HCT116 (cell line): Measurements from ENCODE around the gene TNFRSF25. TPM values are rescaled to one million over a fixed set of nuclear protein-coding genes. Genes with fewer than 3 reads are reported as not detected.
A peak's percentile ranks its signal among the peaks of the same experiment; 100 is the strongest.

Experiments
- ATAC-seq: fragments of 200-7000 bp; cut with Tn5 transposase; 2 replicates; pipeline ENCODE4 v1.9.1; 2020; ENCODE audit warnings: mild to moderate bottlenecking, moderate library complexity
- BruUV-seq: library from RNA; stranded (reverse); fragments of 400-500 nt; replicated peaks from 2 replicates; lab custom pipeline; 2021; lab: Mats Ljungman, UMichigan
- CTCF ChIA-PET: fragments of 300-600 bp; sonication (Branson Sonifier 250); formaldehyde crosslinking; loops from one replicate; lab custom pipeline; 2021; ENCODE audit warnings: antibody characterized with exemption; lab: Charles Lee
- POLR2A ChIA-PET: fragments of 300-600, 350-600 bp; sonication (Branson Sonifier 250); formaldehyde crosslinking; loops from one replicate; lab custom pipeline; 2021; ENCODE audit warnings: antibody characterized with exemption; lab: Charles Lee
- RAD21 ChIA-PET, 2 experiments: fragments of 300-600 bp; sonication (Branson Sonifier 250); formaldehyde crosslinking; loops; one replicate each; lab custom pipeline; 2023; ENCODE audit warnings: low total read pairs in 2 of 2; ENCODE audit not compliant: uncharacterized antibody in 2 of 2, unreplicated experiment in 2 of 2, low non-redundant PET in 1 of 2; lab: Charles Lee
- DNase-seq: peaks from one replicate; pipeline ENCODE4 v3.0.0-alpha.2; 2010; ENCODE audit warnings: low read depth, low spot score
- H2AFZ ChIP-seq: fragments of 200-600 bp; shearing (Covaris generic), sonication (generic); 2 replicates; pipeline ENCODE4 v1.6.1; 2017; ENCODE audit warnings: low read depth, mixed run types, mixed read lengths, antibody characterized with exemption, low read length; ENCODE audit not compliant: poor library complexity, severe bottlenecking
- H3K27ac ChIP-seq: 2 replicates; pipeline ENCODE4 v1.5.1; 2012; ENCODE audit warnings: low read depth, low read length
- H3K27me3 ChIP-seq: fragments of 200-600 bp; sonication (generic); 2 replicates; pipeline ENCODE4 v1.6.1; 2016; ENCODE audit warnings: mixed run types, low read length, mixed read lengths; ENCODE audit not compliant: insufficient read depth
- H3K36me3 ChIP-seq, 2 experiments: fragments of 200-500 bp in 1 of 2; fragments of 200-600 bp in 1 of 2; sonication (Bioruptor generic) in 1 of 2; sonication (generic) in 1 of 2; 2 replicates each; pipeline versions ENCODE4 v1.5.1 to v1.6.1; 2014 to 2016; ENCODE audit warnings: low read length in 2 of 2, inconsistent platforms in 1 of 2, mixed read lengths in 1 of 2, mixed run types in 1 of 2; ENCODE audit not compliant: insufficient read depth in 2 of 2, control insufficient read depth in 1 of 2
- H3K4me1 ChIP-seq, 2 experiments: fragments of 200-600 bp in 1 of 2; sonication (generic) in 1 of 2; 2 replicates each; pipeline versions ENCODE4 v1.5.1 to v1.6.1; 2012 to 2017; ENCODE audit warnings: low read length in 2 of 2, inconsistent platforms in 1 of 2, mild to moderate bottlenecking in 1 of 2, mixed read lengths in 1 of 2, mixed run types in 1 of 2, moderate library complexity in 1 of 2; ENCODE audit not compliant: insufficient read depth in 2 of 2, control insufficient read depth in 1 of 2
- H3K4me2 ChIP-seq: fragments of 200-600 bp; sonication (generic); 2 replicates; pipeline ENCODE4 v1.6.1; 2017; ENCODE audit warnings: mixed run types, low read length, mixed read lengths
- H3K4me3 ChIP-seq, 2 experiments: fragments of 200-600 bp in 1 of 2; sonication (generic) in 1 of 2; replicated peaks in 1 of 2; 2 replicates each; pipeline ENCODE4 v1.5.1; 2011 to 2016; ENCODE audit warnings: low read length in 2 of 2, control low read depth in 1 of 2, low read depth in 1 of 2, mild to moderate bottlenecking in 1 of 2, mixed read lengths in 1 of 2, mixed run types in 1 of 2
- H3K79me2 ChIP-seq: fragments of 200-600 bp; sonication (generic); 2 replicates; pipeline ENCODE4 v1.6.1; 2017; ENCODE audit warnings: mild to moderate bottlenecking, mixed run types, low read length, moderate library complexity, mixed read lengths; ENCODE audit not compliant: insufficient read depth
- H3K9ac ChIP-seq: fragments of 200-600 bp; sonication (generic); 2 replicates; pipeline ENCODE4 v1.6.1; 2016; ENCODE audit warnings: low read length, mixed read lengths
- H3K9me2 ChIP-seq: fragments of 200-600 bp; sonication (generic), shearing (Covaris generic); 2 replicates; pipeline ENCODE4 v1.6.1; 2017; ENCODE audit warnings: mixed run types, mild to moderate bottlenecking, moderate library complexity; ENCODE audit not compliant: insufficient read depth
- H3K9me3 ChIP-seq, 2 experiments: fragments of 200-500 bp in 1 of 2; fragments of 200-600 bp in 1 of 2; sonication (Bioruptor generic) in 1 of 2; sonication (generic) in 1 of 2; 2 replicates each; pipeline ENCODE4 v1.6.1; 2014 to 2017; ENCODE audit warnings: low read length in 2 of 2, mixed read lengths in 2 of 2, inconsistent platforms in 1 of 2, low read depth in 1 of 2, mild to moderate bottlenecking in 1 of 2, mixed run types in 1 of 2, moderate library complexity in 1 of 2; ENCODE audit not compliant: control insufficient read depth in 1 of 2, insufficient read depth in 1 of 2
- H4K20me1 ChIP-seq: fragments of 200-600 bp; sonication (generic), shearing (Covaris generic); 2 replicates; pipeline ENCODE4 v1.6.1; 2017; ENCODE audit warnings: mixed run types, mild to moderate bottlenecking, moderate library complexity; ENCODE audit not compliant: insufficient read depth
- ATF3 ChIP-seq: IDR thresholded peaks from 2 replicates; pipeline ENCODE4 v1.6.1; 2012
- ELF1 ChIP-seq: IDR thresholded peaks from 2 replicates; pipeline ENCODE4 v1.6.1; 2012; ENCODE audit warnings: low read depth, borderline replicate concordance
- EZH2 ChIP-seq: fragments of 200-600 bp; sonication (generic); IDR thresholded peaks from 2 replicates; pipeline ENCODE4 v1.6.1; 2017; ENCODE audit warnings: antibody characterized with exemption, mixed run types
- EZH2phosphoT487 ChIP-seq: fragments of 200-600 bp; IDR thresholded peaks from 2 replicates; pipeline ENCODE4 v1.6.1; 2018; ENCODE audit warnings: antibody characterized with exemption, borderline replicate concordance
- JUND ChIP-seq: IDR thresholded peaks from 2 replicates; pipeline ENCODE4 v1.6.1; 2012
- POLR2A ChIP-seq: IDR thresholded peaks from 2 replicates; pipeline ENCODE4 v1.7.0; 2011; ENCODE audit warnings: borderline replicate concordance; ENCODE audit not compliant: insufficient read depth, insufficient read length; ENCODE audit errors: extremely low read depth
- POLR2AphosphoS5 ChIP-seq: IDR thresholded peaks from 2 replicates; pipeline ENCODE4 v1.6.1; 2011; ENCODE audit warnings: mild to moderate bottlenecking, low read depth, low read length, moderate library complexity
- REST ChIP-seq: IDR thresholded peaks from 2 replicates; pipeline ENCODE4 v1.6.1; 2012; ENCODE audit warnings: low read depth
- SIN3A ChIP-seq: IDR thresholded peaks from 2 replicates; pipeline ENCODE4 v1.6.1; 2012; ENCODE audit warnings: low read depth
- SP1 ChIP-seq: IDR thresholded peaks from 2 replicates; pipeline ENCODE4 v1.6.1; 2012; ENCODE audit warnings: low read depth
- TCF7L2 ChIP-seq: IDR thresholded peaks from 2 replicates; pipeline ENCODE4 v1.7.0; 2011; ENCODE audit warnings: borderline replicate concordance, inconsistent platforms; ENCODE audit not compliant: insufficient read depth, insufficient read length; ENCODE audit errors: extremely low read depth
- YY1 ChIP-seq: IDR thresholded peaks from 2 replicates; pipeline ENCODE4 v1.6.1; 2011; ENCODE audit warnings: low read length, low read depth, moderate library complexity, mild to moderate bottlenecking; ENCODE audit not compliant: insufficient replicate concordance; ENCODE audit errors: extremely low read depth
- intact Hi-C: fragments of 100-400 bp; cut with micrococcal nuclease; formaldehyde crosslinking; loops from 2 replicates; pipeline ENCODE4 v1.10.0; 2022
- total RNA-seq: library from RNA; stranded (reverse); gene quantifications from one replicate; pipeline ENCODE4 v1.2.1, GENCODE V29; 2021; ENCODE audit not compliant: unreplicated experiment
- TF ChIP-seq, protein P1 (sequence below), 3 experiments: fragments of 200-600 bp in 1 of 3; sonication (generic) in 1 of 3; IDR thresholded peaks in 2 of 3; conservative IDR thresholded peaks in 1 of 3; 2 replicates each; pipeline ENCODE4 v1.5.1; 2012 to 2017; ENCODE audit warnings: low read depth in 2 of 3, low read length in 2 of 3, antibody characterized with exemption in 1 of 3, borderline replicate concordance in 1 of 3, control low read depth in 1 of 3, mild to moderate bottlenecking in 1 of 3, mixed read lengths in 1 of 3, mixed run types in 1 of 3, moderate library complexity in 1 of 3; ENCODE audit not compliant: insufficient read depth in 1 of 3

Gene TNFRSF25
- total RNA-seq, 1 experiment from 2014 or later, result 27.5 TPM

GRCh38 chr1:6472391-6472790 lies 6.4 kb upstream of the TNFRSF25 start:
- Histone ChIP-seq H3K4me2 (peak overlapping the region; percentile 86), H2AFZ (no peak overlapping the region), H3K4me1 (peaks cover 31 to 47% of the 10 kb centered on the region in 2 experiments), H3K4me3 (no peak overlapping the region), H3K9me3 (no peaks in the 10 kb centered on the region), H3K79me2 (no peaks in the 10 kb centered on the region), H3K36me3 (peaks cover 6 to 10% of the 10 kb centered on the region in 2 experiments; a peak in 2 of 4 replicates), H3K9ac (no peak overlapping the region), H3K27me3 (no peaks in the 10 kb centered on the region), H4K20me1 (no peaks in the 10 kb centered on the region), H3K27ac (peak overlapping the region; percentile 80), H3K9me2 (no peaks in the 10 kb centered on the region)
- peak; percentile 30 for ATAC-seq
- ChIA-PET CTCF (interaction anchor here (0.9 to 2.2 kb wide), 13 partner anchors 8 to 174 kb away, joined by 3 to 11 read pairs (median 6); partner anchors contain the start of genes HES2 and PLEKHG5), RAD21 (interaction anchor here in 1 of 2 experiments (0.6 kb wide), 1 partner anchor 22 kb away, joined by 5 read pairs; no protein-coding TSS in a partner anchor), POLR2A (interaction anchor here (1.0 to 1.5 kb wide), 2 partner anchors 19 to 32 kb away, joined by 3 to 7 read pairs; partner anchors contain the start of gene PLEKHG5)
- BruUV-seq, result no TSS peak
- no peak for TF ChIP-seq POLR2AphosphoS5
- TF ChIP-seq, protein P1, sequence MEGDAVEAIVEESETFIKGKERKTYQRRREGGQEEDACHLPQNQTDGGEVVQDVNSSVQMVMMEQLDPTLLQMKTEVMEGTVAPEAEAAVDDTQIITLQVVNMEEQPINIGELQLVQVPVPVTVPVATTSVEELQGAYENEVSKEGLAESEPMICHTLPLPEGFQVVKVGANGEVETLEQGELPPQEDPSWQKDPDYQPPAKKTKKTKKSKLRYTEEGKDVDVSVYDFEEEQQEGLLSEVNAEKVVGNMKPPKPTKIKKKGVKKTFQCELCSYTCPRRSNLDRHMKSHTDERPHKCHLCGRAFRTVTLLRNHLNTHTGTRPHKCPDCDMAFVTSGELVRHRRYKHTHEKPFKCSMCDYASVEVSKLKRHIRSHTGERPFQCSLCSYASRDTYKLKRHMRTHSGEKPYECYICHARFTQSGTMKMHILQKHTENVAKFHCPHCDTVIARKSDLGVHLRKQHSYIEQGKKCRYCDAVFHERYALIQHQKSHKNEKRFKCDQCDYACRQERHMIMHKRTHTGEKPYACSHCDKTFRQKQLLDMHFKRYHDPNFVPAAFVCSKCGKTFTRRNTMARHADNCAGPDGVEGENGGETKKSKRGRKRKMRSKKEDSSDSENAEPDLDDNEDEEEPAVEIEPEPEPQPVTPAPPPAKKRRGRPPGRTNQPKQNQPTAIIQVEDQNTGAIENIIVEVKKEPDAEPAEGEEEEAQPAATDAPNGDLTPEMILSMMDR (IDR thresholded peaks at IDR 0.05 in 2 of 3, conservative IDR thresholded peaks at IDR 0.05 in 1 of 3; ENCODE audit: borderline replicate concordance in 1 of 3, insufficient read depth in 1 of 3, low read depth in 2 of 3, low read length in 2 of 3), result peak; percentile 30 to 87 (median 78); a peak in 5 of 6 replicates
- DNase-seq, result no peak
- intact Hi-C loops, result no loop called here

GRCh38 chr1:6471970-6472368 lies 6.0 kb upstream of the TNFRSF25 start:
- ChIA-PET RAD21 (interaction anchor here in 1 of 2 experiments (0.6 kb wide), 1 partner anchor 22 kb away, joined by 5 read pairs; no protein-coding TSS in a partner anchor), POLR2A (interaction anchor here (1.0 to 1.5 kb wide), 2 partner anchors 19 to 32 kb away, joined by 3 to 7 read pairs; partner anchors contain the start of gene PLEKHG5), CTCF (interaction anchor here (0.6 to 2.2 kb wide), 15 partner anchors 8 to 223 kb away, joined by 3 to 11 read pairs (median 5); partner anchors contain the start of genes HES2 and PLEKHG5)
- peak overlapping the region; percentile 86 for H3K4me2 ChIP-seq
- no peaks in the 10 kb centered on the region for H3K9me2 ChIP-seq
- H3K4me1 ChIP-seq, result peaks cover 29 to 42% of the 10 kb centered on the region in 2 experiments
- BruUV-seq, result no TSS peak
- peak overlapping the region; percentile 68; the same call in 1 of the 2 replicates for H3K9ac ChIP-seq
- peak overlapping the region; percentile 80 for H3K27ac ChIP-seq
- DNase-seq (no peak), ATAC-seq (peak; percentile 28)
- no peak overlapping the region for H2AFZ ChIP-seq
- no peaks in the 10 kb centered on the region for H4K20me1 ChIP-seq
- H3K36me3 ChIP-seq, result peaks cover 6 to 10% of the 10 kb centered on the region in 2 experiments; a peak in 2 of 4 replicates
- intact Hi-C loops, result no loop called here
- H3K27me3 ChIP-seq, result no peaks in the 10 kb centered on the region
- peak overlapping the region; percentile 54 to 67 for H3K4me3 ChIP-seq
- no peaks in the 10 kb centered on the region for H3K9me3 ChIP-seq
- no peaks in the 10 kb centered on the region for H3K79me2 ChIP-seq
- TF ChIP-seq SP1, result no peak
- TF ChIP-seq EZH2phosphoT487, result no peak
- TF ChIP-seq ATF3, result no peak
- TF ChIP-seq YY1, result no peak
- no peak for TF ChIP-seq EZH2
- TF ChIP-seq REST, result no peak
- TF ChIP-seq JUND, result no peak
- no peak for TF ChIP-seq POLR2AphosphoS5
- no peak for TF ChIP-seq TCF7L2
- TF ChIP-seq POLR2A, result no peak
- TF ChIP-seq SIN3A, result no peak
- TF ChIP-seq ELF1, result no peak
